Upper lobe of right lung (tissue), 1 donor: ENCODE results near the gene TENT5D. TPM values are rescaled to one million over a fixed set of nuclear protein-coding genes. Genes with fewer than 3 reads are reported as not detected.

Source experiments
- ATAC-seq: fragments of 200-7000 bp; cut with Tn5 transposase; one replicate; pipeline ENCODE4 v1.9.1; 2020; ENCODE audit warnings: mild to moderate bottlenecking, moderate library complexity
- DNase-seq: peaks from one replicate; pipeline ENCODE4 v3.0.0-alpha.2; 2020
- H3K27ac ChIP-seq: fragments of 200-600 bp; one replicate; pipeline ENCODE4 v1.8.0; 2022
- H3K27me3 ChIP-seq: fragments of 200-600 bp; one replicate; pipeline ENCODE4 v1.8.0; 2022; ENCODE audit warnings: mild to moderate bottlenecking
- H3K36me3 ChIP-seq: fragments of 200-600 bp; one replicate; pipeline ENCODE4 v1.8.0; 2022
- H3K4me1 ChIP-seq: fragments of 200-600 bp; one replicate; pipeline ENCODE4 v1.8.0; 2022
- H3K4me3 ChIP-seq: fragments of 200-600 bp; one replicate; pipeline ENCODE4 v1.8.0; 2022; ENCODE audit warnings: mild to moderate bottlenecking
- H3K9me3 ChIP-seq: fragments of 200-600 bp; one replicate; pipeline ENCODE4 v1.8.0; 2022
- CTCF ChIP-seq: fragments of 200-600 bp; IDR thresholded peaks from one replicate; pipeline ENCODE4 v1.8.0; 2022; ENCODE audit warnings: antibody characterized with exemption
- intact Hi-C: fragments of 100-400 bp; cut with DNase I; formaldehyde crosslinking; loops from one replicate; pipeline ENCODE4 v1.11.0; 2022
- total RNA-seq: library from RNA; stranded (reverse); fragmentation: NEBNext Ultra II Directional; extraction: Animal tissue kit (Norgen Biotek cat#: 25700); gene quantifications from one replicate; pipeline ENCODE4 v1.2.1, GENCODE V29; 2021
- donor health status: DM: no; HTN: yes; CAD: no; lungs with severe emphysema.

The TENT5D gene
- total RNA-seq, 1 donor from 2014 or later = not detected

DNA sequence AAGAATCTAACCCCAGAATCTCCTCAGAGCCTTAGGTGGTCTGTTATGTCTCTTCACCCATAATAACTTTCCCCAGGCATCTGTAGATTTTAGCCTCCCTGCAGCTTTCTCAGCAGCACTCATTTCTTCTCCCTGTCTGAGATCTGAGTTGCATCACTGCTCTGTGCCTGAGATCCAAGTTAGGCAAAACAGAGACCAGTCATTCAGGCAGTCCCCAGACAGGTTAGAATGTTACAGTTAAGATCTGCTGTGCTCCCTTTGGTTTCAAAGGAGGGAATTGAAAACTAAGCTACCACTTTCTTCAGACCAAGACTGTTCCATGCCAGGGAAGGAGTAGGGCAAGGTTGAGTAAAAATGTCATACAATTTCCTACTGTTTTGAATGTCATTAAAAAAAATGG is 65.3 kb downstream of the TENT5D start:
- Histone ChIP-seq H3K4me3 (no peak overlapping the region), H3K36me3 (no peaks in the 10 kb centered on the region), H3K4me1 (no peaks in the 10 kb centered on the region), H3K9me3 (no peaks in the 10 kb centered on the region), H3K27me3 (no peaks in the 10 kb centered on the region), H3K27ac (no peak overlapping the region)
- ATAC-seq (no peak), DNase-seq (no peak)
- intact Hi-C loops = no loop called here
- TF ChIP-seq CTCF = no peak

- TF ChIP-seq CTCF = no peak
- H3K27ac ChIP-seq = no peak overlapping the region
- H3K27me3 ChIP-seq = no peaks in the 10 kb centered on the region
- no peak overlapping the region for H3K4me3 ChIP-seq
- H3K9me3 ChIP-seq = no peaks in the 10 kb centered on the region
- H3K4me1 ChIP-seq = no peaks in the 10 kb centered on the region
- no peaks in the 10 kb centered on the region for H3K36me3 ChIP-seq
- intact Hi-C loops = no loop called here
- ATAC-seq (no peak), DNase-seq (no peak)
Observed at GRCh38 chrX:80486299-80486698, 66.1 kb downstream of the TENT5D start.

- intact Hi-C loops = no loop called here
- no peaks in the 10 kb centered on the region for H3K9me3 ChIP-seq
- H3K27me3 ChIP-seq = no peaks in the 10 kb centered on the region
- ATAC-seq (no peak), DNase-seq (no peak)
- H3K36me3 ChIP-seq = no peaks in the 10 kb centered on the region
- H3K4me1 ChIP-seq = no peaks in the 10 kb centered on the region
- no peak for TF ChIP-seq CTCF
- H3K27ac ChIP-seq = no peak overlapping the region
- H3K4me3 ChIP-seq = no peak overlapping the region
Observed at GRCh38 chrX:80489166-80489565, 68.9 kb downstream of the TENT5D start.
